Measurements from ENCODE around the gene MEIS2.

DNA sequence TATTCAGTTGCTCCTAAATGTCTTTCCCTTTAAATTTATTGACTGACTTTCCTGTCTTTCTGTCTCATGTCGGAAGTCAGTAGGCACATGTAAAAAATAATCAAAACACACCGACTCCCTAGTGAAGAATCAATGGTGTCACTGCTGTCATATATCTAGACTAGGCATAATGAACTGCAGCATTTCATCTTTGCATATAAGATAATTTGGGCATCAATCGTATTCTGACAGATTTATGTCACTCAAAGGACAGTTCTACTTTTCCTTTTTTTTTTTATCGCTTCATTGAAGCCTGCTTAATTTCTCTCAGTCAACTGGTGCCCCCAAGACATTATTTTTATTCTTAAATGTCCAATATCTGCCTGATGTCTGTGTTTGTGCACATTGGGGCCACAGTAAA is 206.3 kb downstream of the MEIS2 start:
- TF ChIP-seq CTCF (IDR thresholded peaks at IDR 0.05), result no peak
- no peak for TF ChIP-seq POLR2AphosphoS5 (IDR thresholded peaks at IDR 0.05)

Measured in suprapubic skin (tissue), 3 donors.